Activated T-helper 1 cell treated with anti-CD3 and anti-CD28 coated beads, Interleukin-2, amount 50 U/mL, for 16 hours (primary cell): ENCODE measurements around the gene MELTF.

Experiments
- DNase-seq, 2 donors: peaks; one replicate each; pipeline ENCODE4 v3.0.0-alpha.2; 2020; ENCODE audit warnings: low read depth in 1 of 2, low spot score in 1 of 2

MELTF gene

DNA sequence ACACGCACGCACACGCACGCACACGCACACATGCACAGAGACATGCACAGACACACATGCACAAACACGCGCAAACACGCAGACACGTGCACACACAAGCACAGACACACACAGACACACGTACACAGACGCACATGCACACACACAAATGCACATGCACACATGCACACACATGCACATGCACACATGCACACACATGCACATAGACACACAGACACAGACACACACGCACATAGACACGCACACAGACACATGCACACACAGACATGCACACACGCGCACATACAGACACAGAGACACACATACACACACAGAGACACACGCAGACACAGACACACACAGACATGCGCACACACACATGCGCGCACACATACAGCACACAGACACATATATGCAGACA, 34.6 kb downstream of the MELTF start:
- DNase-seq = no peak

DNA sequence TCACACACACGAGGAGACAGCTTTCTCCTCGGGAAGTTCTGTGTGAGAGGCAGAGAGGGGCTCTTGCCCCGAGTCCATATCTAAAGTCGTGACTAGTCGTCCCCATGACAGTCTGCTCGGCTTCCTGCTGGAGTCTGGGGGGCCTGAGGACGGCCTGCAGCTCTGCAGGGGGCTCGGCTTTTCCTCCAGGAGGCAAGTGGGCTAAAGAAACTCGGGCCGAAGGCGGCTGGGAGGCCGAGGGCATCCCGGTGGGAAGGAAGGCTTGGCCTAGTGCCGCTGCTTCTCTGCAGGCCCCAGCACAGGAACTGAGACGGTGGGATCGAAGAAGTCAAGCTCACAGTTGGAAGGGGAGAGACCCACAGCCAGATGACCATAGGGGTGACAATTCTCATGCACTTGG, 35.6 kb downstream of the MELTF start:
- no peak for DNase-seq

DNA sequence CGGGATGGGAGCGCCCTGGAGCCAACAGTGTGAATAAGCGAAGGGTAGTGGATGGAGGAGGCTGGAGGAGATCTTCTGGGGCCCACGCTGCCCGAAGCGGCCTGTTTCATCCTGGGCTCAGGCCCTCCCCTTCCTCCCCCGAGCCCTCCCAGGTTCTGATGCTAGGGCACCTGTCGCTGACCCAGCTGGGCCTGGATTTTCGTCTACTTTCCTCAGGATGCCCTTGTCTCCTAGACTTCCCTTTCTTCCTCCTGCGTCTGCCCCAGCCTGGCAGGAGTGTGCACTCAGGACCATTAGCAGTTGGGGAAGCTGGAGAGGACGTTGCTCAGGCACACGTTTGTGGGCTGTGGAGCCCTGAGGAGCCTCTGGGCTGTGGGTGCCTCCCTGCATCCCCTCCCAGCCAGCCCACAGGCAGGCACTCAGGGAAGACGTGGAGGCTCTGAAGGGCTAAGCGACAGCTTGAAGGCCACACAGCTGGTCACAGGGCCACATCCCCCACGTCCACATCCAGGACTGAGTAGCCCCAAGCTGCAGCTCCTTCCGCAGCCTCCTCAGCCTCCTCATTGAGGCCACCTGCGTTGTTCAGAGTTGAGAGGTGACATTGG, 37.1 kb downstream of the MELTF start:
- no peak for DNase-seq

DNA sequence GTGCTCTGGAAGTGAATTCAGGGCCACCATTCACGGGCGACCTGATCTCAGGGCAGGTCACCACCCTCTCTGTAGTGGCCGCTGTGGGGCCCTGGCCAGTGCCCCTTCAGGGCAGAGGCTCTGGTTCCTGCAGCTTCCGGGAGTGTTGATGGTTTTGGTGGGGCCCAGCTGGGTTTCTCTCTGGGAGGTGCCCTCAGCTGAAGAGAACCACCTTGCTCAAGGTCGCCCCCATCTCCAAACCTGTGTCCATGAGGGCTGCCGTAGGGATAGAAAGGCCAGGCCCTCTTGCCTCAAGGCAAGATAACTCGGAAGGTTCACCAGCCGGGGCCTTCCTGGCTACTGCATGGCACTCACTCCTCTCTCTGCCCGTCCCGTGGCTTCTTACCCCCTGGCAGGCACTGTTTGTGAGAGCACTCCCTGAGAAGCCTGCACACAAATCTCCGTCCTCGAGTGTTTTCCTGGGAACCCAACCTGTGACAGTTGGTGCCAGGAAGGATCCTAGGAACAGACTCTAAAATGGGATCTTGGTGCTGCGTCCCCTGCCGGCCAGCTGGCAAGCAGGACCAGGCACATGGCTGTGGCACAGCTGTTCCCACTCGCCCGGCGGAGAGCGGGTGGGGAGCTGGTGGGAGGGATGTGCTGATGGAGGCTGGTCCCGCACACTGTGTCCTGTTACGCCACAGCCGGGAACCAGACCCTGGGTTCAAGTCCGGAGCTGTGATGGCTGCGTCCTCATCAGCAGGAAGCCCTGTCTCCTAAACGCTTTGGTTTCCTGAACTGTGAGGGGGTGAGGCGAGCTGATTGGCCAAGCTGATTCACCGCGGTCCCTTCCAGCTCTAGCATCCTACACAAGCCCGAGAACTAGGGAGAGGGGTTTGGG, 37.8 kb downstream of the MELTF start:
- DNase-seq = no peak

DNA sequence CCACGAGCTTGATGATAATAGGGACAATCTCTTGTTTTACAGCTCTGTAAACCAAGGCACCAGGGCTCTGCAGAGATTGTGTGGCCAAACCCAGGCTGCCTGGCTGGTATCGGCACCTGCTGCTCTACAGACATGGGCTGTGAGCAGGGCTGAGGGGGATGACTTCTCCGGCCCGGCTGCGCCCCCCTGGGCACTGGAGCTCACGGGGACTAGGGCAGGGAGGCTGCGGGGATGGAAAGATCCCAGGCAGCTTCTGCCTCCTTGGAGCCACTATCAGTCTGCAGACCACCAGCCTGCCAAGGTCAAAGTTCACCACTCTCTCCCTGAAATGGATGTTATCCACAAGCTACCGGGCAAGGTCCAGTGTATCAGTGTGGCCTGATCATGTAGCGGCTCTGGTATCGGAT, 39.0 kb downstream of the MELTF start:
- no peak for DNase-seq

DNA sequence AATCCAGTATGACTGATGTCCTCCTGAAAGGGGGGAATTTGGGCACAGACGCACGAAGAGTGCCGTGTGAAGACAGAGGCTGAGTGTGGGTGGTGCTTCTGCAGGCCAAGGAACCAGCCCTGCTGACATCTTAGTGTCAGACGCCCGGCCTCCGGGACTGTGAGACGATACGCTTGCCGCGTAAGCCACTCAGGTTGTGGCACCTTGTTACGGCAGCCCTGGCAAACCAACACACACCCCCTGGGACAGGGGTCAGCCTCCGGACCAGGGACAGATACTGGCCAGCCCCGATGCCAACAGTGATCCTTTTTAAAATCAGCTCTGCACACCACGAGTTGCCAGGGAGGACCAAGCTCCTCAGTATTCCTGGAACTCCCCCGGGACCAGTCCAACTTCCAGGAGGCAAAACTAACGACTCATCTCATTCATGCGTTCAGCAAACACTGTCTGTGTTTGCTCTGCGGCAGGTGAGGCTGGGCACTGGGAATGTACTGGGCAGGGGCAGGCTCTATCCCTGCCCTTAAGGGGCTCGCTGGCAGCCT, 39.8 kb downstream of the MELTF start:
- no peak for DNase-seq

DNA sequence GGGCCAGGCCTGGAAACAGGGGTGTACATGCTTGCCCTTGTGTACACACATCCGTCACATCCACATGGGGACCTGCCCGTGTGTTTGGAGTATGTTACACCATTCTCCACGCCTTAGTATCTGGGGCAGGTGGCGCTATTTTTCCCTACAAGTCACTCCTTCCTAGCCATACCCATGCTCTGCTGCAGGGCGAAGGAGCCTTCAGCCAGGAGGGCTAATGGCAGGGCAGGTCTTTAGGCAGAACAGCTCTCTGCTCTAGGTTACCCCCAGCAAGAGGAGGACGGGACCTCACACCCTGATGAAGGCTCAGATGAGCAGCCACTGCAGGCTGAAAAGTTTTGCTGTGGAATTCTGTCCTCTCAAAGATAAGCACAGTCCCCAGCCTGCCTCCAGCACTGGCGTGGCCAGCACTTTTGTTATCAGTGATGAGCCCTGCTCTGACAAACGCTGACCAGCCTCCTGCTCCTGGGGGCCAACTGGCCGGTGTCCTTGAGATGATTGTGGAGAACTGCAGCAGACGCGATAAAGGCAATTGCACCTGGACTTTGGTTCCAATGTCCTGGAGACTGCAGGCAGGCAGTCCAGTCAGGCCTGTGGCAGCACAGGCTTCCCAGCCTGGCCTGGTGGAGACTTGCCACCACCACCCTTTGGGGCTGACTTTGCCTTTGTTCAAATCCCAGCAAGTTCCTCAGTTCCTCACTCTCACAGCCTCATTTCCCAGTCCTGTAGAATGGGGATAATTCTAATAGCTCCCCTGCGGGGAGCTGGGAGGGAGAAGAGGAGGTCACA, 41.2 kb downstream of the MELTF start:
- no peak for DNase-seq

DNA sequence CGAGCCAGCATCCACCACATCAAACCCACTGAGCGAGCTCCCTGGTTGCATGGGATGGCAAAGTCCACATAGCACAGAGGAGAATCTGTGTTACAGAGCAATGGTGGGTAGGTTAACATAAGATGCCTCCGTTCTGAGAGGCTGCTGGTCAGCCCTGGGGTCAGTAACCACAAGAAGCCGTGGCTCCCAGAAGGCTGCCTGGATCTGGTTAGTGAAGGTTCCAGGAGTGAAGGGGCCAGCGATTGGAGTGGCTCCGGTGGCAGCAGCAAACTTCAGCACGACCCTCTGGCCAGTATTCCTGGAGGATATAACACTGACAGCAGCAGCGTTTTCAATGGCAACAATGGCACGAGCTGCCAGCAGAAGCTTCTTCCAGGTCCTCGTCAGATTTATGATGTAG, 42.6 kb downstream of the MELTF start:
- DNase-seq = no peak

DNA sequence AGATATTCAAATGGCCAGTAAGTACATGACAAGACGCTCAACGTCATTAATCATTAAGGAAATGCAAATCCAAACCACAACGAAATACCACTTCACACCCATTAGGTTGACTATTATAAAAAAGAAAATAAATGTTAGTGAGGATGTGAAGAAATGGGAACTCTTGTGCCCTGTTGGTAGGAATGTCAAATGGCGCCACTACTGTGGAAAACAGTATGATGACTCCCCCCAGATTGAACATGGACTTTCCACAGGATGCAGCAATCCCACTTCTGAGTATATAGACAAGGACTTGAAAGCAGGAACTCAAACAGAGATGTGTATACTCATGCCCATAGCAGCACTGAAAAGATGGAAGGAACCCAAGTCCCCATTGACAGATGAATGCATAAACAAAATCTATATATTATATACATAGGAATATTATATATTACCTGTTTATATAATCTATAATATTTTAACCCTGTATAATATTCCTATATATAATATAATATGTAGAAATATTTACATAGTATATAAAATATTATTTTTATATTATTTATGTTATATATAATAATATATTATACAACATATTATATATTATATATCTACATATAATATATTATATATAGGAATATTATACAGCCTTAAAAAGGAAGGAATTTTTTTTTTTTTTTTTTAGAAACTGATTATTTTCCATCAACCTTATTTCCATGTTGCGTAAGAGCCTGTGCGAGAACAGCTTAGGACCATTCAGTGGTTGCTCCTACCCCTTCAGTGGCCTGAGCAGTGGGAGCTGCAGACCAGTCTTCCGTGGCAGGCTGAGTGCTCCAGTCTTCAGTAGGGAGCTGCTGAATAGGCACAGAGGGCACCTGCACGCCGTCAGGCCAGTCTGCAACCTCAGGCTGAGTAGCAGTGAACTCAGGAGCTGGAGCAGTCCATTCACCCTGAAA, 43.4 kb downstream of the MELTF start:
- DNase-seq = no peak

DNA sequence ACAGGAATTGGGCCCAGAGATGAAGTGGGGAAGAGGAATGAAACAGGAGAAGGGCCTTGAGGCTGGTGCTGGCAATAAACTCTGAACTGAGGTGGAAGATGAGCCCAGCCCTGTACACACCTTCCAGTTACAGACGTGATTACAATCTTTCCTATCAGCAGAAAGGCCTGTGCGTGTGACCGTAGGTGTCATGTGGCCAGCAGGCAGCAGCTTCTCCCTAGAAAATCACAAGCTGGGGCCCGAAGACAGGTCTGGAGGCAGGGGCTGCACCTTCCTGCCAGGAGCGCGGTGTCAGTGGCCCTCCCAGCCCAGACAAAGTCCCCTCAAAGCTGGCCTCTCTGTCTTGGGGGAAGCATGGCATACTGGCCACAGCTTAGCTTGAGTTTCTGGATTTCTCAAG, 44.3 kb downstream of the MELTF start:
- no peak for DNase-seq

DNA sequence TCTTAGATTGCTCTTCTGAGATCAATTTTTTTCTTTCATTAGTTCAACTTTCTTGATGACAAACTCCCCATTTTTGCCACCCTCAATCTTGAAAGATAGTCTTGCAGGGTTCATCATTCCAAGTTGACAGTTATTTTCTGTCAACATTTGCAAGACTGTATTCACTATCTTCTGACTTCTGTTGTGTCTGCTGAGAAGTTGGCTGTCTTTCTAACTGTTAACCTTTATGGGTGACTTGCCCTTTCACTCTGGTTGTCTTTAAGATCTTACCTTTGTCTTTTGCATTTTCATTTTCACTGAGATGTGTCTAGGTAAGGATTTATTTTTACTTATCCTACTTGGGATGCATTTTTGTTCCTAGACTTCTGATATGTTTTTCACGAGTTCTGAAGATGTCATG, 46.4 kb downstream of the MELTF start:
- no peak for DNase-seq

DNA sequence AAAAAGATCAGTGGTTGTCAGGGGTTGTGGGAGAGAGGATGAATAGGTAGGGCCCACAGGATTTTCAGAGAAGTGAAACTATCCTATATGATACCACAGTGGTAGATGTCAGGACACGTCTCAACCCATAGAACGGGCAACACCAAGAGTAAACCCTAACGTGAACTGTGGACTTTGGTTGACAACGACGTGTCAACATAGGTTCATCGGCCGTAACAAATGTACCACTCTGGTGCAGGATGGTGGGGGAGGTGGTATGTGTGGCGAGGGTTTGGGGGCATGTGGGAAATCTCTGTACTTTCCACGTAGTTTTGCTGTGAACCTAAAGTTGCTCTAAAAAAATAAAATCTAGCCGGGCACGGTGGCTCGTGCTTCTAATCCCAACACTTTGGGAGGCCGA, 48.0 kb downstream of the MELTF start:
- no peak for DNase-seq

DNA sequence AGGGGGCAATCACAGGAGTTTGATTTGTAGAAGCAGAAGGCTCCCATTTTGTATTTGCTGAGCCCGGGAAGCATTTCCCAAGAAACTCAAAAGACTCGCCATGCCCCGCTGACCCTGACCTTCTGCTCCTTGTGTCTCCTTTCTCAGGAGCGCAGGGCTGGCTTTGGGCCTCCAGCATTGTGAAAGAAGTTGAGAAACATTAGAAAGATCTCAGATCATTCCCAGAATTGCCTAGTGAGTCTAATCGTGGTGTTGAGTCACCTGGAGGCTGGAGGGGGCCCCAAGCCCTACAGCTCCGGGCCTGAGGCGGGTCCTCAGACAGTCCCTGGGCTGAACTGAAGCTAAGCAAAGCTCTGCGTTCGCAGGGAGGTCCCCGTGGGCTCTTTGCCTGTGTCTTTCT, 50.1 kb downstream of the MELTF start:
- DNase-seq = no peak

DNA sequence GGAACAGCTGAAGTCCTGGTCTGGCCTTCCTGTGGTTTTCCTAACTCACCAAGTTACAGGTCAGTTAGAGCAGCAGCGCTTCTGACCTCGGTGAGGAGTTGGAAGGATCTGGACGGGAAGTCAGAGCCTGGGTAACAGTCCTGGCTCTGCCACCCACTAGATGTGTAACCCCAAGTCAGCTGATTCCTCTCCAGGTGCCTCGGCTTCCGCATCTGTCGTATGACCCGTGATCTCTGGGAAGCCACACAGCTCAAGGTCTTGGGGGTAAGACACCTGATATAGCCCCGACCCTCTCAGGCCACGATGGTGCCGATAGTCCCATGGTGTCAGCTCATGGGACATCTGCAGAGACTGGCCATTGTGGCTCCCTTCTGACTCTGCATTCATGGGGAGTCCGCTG, 52.7 kb downstream of the MELTF start:
- no peak for DNase-seq

DNA sequence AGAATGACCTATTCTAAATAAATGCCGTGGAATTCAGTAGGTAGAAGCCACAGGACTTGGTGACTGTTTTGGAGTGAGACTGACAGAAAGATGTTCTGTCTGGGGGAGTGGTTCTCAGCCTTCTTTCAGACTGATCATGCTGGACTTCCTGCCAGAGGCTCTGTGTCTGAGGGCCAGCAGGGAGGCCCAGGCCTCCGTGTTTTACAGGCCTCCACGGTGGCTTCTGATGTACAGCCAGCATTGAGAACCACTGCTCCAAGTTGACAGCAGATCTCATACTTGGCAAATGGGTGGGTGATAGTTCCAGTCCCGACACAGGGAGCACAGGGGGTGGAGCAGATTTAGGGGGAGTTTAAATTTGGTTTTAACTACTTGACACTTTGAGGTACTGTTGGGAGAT, 54.3 kb downstream of the MELTF start:
- DNase-seq = no peak

DNA sequence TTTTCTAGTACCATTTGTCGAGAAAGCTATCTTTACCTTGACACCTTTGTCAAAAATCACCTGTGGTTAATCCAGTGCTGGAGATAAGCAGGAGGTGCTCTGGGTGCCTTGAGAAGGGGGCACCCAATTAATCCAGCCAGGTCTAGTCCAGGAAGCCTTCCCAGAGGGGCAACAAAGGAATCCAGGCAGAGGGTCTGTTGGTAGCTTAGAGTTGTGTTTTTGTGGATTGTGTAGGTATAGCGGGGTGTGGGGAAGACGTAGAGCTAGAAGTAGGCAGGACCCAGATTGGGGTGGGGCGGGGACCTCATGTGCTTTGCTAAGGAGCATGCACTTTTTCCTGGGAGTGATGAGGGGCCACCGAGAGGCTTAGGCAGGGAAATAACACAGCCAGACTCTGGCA, 55.0 kb downstream of the MELTF start:
- no peak for DNase-seq

DNA sequence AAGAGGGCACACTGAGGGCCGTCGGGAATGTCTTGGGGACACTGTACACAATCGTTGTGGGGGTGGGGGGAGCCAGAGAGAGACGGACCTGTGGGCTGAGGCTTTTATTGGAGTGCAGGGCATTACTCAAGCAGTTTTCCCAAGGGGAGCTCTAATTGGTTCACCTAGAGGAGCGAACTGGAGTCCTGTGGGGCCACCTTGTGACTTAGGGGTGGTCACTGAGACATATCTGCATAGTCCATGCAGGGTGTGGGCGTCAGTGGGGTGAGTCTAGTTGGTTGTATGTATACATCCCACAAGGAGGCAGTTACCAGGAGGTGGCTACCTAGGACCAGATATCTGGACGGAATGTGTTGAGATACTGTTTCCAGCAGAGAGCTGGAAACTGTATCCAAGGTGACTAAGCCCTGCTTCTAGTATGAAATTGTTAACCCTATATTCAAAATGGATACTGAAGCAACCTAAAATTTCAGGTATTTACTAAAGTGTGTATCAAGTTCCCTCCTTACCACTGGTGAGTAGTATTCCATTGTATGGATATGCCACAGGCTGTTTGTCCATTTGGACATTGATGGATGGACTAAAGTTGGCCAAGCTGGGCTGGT, 58.4 kb downstream of the MELTF start:
- no peak for DNase-seq

DNA sequence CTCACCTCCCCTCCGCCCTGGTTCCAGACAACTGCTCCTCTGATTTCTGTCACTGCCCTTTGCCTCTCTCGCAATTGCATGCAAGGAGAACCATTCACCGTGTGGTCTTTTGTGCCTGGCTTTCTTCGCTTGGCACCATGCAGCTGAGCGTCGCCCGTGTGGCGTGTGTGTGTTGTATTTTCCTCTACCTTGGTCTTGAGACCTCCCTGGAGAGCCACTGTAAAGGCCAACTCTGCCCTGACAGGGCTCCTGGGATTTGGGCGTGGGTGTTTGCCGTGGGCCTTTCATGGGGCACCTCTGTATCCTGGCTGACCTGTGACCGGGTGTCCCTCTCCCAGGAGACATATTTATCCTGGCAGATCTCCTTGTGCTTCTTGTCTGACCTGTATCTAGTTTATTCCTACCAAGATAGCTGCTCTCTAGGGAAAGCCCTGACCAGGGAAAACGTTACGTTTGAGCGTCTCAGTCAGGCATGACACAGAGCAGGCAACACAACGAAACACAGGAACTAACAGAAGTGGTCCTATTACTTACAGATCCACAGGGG, 59.0 kb downstream of the MELTF start:
- DNase-seq = no peak

DNA sequence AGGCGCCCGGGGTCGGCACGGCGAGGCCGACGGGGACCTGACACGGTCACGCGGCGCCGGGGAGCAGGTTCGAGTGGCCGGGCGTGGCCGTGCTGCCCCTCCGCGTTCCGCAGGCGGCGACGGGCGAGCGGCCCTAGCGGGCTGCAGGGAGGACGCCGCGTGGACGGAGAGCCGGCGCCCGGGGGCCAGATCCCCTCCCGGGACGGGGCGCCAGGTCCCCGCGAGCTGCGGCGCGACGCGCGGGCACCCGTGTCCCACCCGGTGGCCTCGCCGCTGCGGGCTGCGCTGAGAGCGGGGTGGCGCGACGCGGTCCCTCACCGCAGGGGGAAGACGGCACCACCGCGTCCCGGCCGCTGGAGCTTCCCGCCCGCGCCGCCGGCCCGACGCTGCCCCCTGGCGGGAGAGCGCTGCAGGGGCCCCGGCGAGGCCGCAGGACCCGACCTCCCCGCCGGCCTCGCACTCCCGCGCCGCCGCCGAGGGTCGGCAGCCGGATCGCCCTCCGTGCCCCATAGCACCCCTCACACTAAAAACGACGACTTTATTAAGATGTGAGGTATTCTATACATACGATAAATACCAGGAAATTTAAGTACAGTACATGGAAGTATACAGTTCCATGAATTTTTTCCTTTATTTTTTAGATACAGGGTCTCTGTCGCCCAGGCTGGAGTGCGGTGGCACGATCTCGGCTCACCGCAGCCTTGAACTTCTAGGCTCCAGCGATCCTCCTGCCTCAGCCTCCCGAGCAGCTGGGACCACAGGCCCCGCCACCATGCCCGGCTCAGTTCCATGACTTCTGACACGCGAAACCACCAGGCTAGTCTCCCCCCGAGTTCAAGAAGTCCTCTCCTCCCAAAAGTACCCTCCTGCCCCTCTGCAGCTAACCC, 59.7 kb downstream of the MELTF start:
- DNase-seq = peak; percentile 26 to 57
